K562 (cell line): ENCODE results near the gene DNAI7. TPM values are rescaled to one million over a fixed set of nuclear protein-coding genes. Genes with fewer than 3 reads are reported as not detected.

ENCODE experiments used
- CREM ChIP-seq: IDR thresholded peaks from 2 replicates; pipeline ENCODE4 v1.6.1; 2014; ENCODE audit warnings: antibody characterized with exemption, low read depth
- FOXA3 ChIP-seq, 2 experiments: fragments of 450-650 bp in 1 of 2; sonication (generic) in 1 of 2; formaldehyde crosslinking; IDR thresholded peaks in 1 of 2; conservative IDR thresholded peaks in 1 of 2; 2 replicates each; pipeline versions ENCODE4 v1.4.0 to v1.8.0; 2020 to 2022; ENCODE audit warnings: mild to moderate bottlenecking in 2 of 2, missing genetic modification reagents in 1 of 2
- GATA2 ChIP-seq: sonication (generic); formaldehyde crosslinking; IDR thresholded peaks from 2 replicates; pipeline ENCODE4 v1.4.0; 2020; ENCODE audit warnings: mild to moderate bottlenecking, missing genetic modification reagents
- KDM1A ChIP-seq, 2 experiments: fragments of 450-650 bp; IDR thresholded peaks; 2 replicates each; pipeline ENCODE4 v1.6.1; 2016; ENCODE audit warnings: mild to moderate bottlenecking in 2 of 2
- MCM3 ChIP-seq: fragments of 450-650 bp; IDR thresholded peaks from 2 replicates; pipeline ENCODE4 v1.6.1; 2016
- SETDB1 ChIP-seq: IDR thresholded peaks from one replicate; pipeline ENCODE4 v1.6.1; 2012; ENCODE audit warnings: low read length, control low read depth, inconsistent platforms
- SIRT6 ChIP-seq: IDR thresholded peaks from one replicate; pipeline ENCODE4 v1.6.1; 2012; ENCODE audit warnings: low read depth, mild to moderate bottlenecking, control low read depth, inconsistent platforms, low read length, moderate library complexity
- SLC30A9 ChIP-seq: fragments of 250-450 bp; sonication (Bioruptor Pico); IDR thresholded peaks from 2 replicates; pipeline ENCODE4 v1.8.0; 2022; ENCODE audit warnings: mild to moderate bottlenecking, moderate library complexity
- SRSF1 ChIP-seq: fragments of 200-400 bp; formaldehyde crosslinking; IDR thresholded peaks from 2 replicates; pipeline ENCODE4 v1.6.1; 2017; ENCODE audit warnings: mild to moderate bottlenecking, low read depth, low read length, moderate library complexity
- ZNF121 ChIP-seq: sonication (generic); formaldehyde crosslinking; conservative IDR thresholded peaks from 2 replicates; pipeline ENCODE4 v1.8.0; 2022; ENCODE audit warnings: missing genetic modification reagents
- ZNF165 ChIP-seq: fragments of 250-450 bp; sonication (Bioruptor Pico); IDR thresholded peaks from 2 replicates; pipeline ENCODE4 v1.4.0; 2020; ENCODE audit warnings: borderline replicate concordance
- ZNF561 ChIP-seq: fragments of 450-650 bp; formaldehyde crosslinking; conservative IDR thresholded peaks from 2 replicates; pipeline ENCODE4 v1.4.0; 2020; ENCODE audit warnings: mild to moderate bottlenecking, moderate library complexity
- ZNF57 ChIP-seq: fragments of 450-650 bp; formaldehyde crosslinking; IDR thresholded peaks from 2 replicates; pipeline ENCODE4 v1.4.0; 2020; ENCODE audit warnings: mild to moderate bottlenecking, moderate library complexity
- polyA plus RNA-seq, 8 experiments: library from polyadenylated mRNA; depleted of rRNA in 4 of 8; stranded (reverse) in 5 of 8; unstranded in 3 of 8; fragments of >200 nt; fragmentation: Nextera tagmentation in 2 of 8; fragmentation: Illumina TruSeq in 1 of 8; extraction: Ambion mirVana in 2 of 8; extraction: Trizol in 1 of 8; gene quantifications; 2 replicates each; pipeline versions ENCODE4 v1.2.1 to v1.2.3, GENCODE V29; 2011 to 2014; ENCODE audit warnings: inconsistent platforms in 1 of 8, missing spikeins in 1 of 8
- total RNA-seq, 7 experiments: library from RNA; depleted of rRNA in 6 of 7; stranded (reverse); fragments of >200 nt in 6 of 7; fragmentation: Illumina TruSeq in 2 of 7; extraction: Trizol in 2 of 7; gene quantifications; 2 replicates each; pipeline versions ENCODE4 v1.2.1 to v1.2.3, GENCODE V29; 2011 to 2021; ENCODE audit warnings: low replicate concordance in 1 of 7
- TF ChIP-seq, protein P1 (sequence below): sonication (generic); formaldehyde crosslinking; IDR thresholded peaks from 2 replicates; pipeline ENCODE4 v1.9.0; 2022; ENCODE audit warnings: mild to moderate bottlenecking, missing genetic modification reagents
- TF ChIP-seq, protein P2 (sequence below): sonication (generic); formaldehyde crosslinking; IDR thresholded peaks from 2 replicates; pipeline ENCODE4 v1.5.0; 2020; ENCODE audit warnings: missing genetic modification reagents
- TF ChIP-seq, protein P3 (sequence below): sonication (generic); formaldehyde crosslinking; IDR thresholded peaks from 2 replicates; pipeline ENCODE4 v1.8.1; 2023; ENCODE audit warnings: mild to moderate bottlenecking, missing genetic modification reagents
- TF ChIP-seq, protein P4 (sequence below): fragments of 250-450 bp; sonication (Bioruptor Pico); IDR thresholded peaks from 2 replicates; pipeline ENCODE4 v1.5.1; 2021; ENCODE audit warnings: mild to moderate bottlenecking
- TF ChIP-seq, protein P5 (sequence below): fragments of 450-650 bp; IDR thresholded peaks from 2 replicates; pipeline ENCODE4 v1.7.1; 2018; ENCODE audit warnings: mild to moderate bottlenecking, low read depth; ENCODE audit not compliant: partially characterized antibody
- TF ChIP-seq, protein P6 (sequence below): fragments of 450-650 bp; conservative IDR thresholded peaks from 2 replicates; pipeline ENCODE4 v1.6.1; 2016; ENCODE audit warnings: missing genetic modification characterization, low read depth, mild to moderate bottlenecking, missing compliant biosample characterization, moderate library complexity

Gene DNAI7
- total and polyA plus RNA-seq, 9 of the 15 experiments (the other 6 are each of a cell fraction or from before 2014, with no cell fraction given), result 0.06 to 0.76 (median 0.17) TPM; not detected in 1

DNA sequence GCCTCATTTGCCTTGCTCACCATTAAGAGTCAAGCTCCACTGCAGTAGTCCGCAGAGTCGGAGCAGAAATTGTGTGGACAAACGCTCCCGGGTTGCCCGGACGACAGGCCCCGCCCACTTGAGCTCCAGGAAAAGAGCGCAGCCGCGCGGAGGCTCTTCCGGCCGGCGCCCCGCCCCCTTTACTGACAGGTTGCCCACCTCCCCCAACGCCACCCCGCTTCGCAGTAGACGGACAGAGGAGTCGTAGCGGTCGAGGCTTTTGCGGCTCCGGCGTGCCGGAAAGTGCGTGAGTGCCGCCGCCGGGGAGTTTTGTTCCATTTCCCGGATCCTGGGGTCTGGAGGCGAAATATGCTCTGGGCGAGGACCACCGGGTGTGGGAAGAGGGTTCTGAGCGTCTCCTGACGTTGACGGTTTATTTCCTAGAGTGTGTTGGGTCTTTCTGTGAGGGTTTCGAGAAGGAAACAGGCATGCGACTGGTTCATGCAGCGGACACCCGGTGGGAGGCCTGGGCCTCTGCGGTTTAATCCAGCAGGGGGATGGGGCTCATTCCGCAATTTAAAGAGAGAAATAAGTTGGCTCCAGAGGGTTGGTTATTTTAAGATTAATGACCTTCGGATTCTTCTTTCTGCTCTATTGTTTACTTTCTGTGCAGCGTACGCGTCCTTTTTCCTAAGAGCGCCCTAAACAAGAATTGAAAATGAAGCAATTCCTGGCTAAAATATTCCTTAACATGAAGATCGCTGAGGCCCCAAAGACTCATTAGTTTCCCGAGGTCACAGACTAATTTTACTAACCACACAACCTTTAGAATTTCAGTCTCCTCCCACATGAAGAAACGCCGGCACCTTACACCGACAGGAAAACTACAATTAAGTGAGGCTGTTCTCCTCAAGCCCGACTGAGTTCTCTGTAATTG lies at the start of gene DNAI7, which contains the start of gene ETFRF1 (continued):
- TF ChIP-seq FOXA3 (CRISPR knock-in tag; conservative IDR thresholded peaks at IDR 0.05 in 1 of 2, IDR thresholded peaks at IDR 0.05 in 1 of 2), result no peak
- peak; percentile 58 for TF ChIP-seq CREM
- TF ChIP-seq GATA2 (CRISPR knock-in tag), result no peak
- no peak for TF ChIP-seq ZNF561 (CRISPR knock-in tag)
- TF ChIP-seq, protein P1, sequence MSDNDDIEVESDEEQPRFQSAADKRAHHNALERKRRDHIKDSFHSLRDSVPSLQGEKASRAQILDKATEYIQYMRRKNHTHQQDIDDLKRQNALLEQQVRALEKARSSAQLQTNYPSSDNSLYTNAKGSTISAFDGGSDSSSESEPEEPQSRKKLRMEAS, result 0 out of 2 replicates have a peak, but pooled peaks have one; percentile 31
- TF ChIP-seq, protein P2, sequence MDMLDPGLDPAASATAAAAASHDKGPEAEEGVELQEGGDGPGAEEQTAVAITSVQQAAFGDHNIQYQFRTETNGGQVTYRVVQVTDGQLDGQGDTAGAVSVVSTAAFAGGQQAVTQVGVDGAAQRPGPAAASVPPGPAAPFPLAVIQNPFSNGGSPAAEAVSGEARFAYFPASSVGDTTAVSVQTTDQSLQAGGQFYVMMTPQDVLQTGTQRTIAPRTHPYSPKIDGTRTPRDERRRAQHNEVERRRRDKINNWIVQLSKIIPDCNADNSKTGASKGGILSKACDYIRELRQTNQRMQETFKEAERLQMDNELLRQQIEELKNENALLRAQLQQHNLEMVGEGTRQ, result no peak
- TF ChIP-seq ZNF57 (CRISPR knock-in tag), result no peak
- TF ChIP-seq, protein P3, sequence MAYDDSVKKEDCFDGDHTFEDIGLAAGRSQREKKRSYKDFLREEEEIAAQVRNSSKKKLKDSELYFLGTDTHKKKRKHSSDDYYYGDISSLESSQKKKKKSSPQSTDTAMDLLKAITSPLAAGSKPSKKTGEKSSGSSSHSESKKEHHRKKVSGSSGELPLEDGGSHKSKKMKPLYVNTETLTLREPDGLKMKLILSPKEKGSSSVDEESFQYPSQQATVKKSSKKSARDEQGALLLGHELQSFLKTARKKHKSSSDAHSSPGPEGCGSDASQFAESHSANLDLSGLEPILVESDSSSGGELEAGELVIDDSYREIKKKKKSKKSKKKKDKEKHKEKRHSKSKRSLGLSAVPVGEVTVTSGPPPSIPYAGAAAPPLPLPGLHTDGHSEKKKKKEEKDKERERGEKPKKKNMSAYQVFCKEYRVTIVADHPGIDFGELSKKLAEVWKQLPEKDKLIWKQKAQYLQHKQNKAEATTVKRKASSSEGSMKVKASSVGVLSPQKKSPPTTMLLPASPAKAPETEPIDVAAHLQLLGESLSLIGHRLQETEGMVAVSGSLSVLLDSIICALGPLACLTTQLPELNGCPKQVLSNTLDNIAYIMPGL (CRISPR knock-in tag), result no peak
- TF ChIP-seq, protein P4, sequence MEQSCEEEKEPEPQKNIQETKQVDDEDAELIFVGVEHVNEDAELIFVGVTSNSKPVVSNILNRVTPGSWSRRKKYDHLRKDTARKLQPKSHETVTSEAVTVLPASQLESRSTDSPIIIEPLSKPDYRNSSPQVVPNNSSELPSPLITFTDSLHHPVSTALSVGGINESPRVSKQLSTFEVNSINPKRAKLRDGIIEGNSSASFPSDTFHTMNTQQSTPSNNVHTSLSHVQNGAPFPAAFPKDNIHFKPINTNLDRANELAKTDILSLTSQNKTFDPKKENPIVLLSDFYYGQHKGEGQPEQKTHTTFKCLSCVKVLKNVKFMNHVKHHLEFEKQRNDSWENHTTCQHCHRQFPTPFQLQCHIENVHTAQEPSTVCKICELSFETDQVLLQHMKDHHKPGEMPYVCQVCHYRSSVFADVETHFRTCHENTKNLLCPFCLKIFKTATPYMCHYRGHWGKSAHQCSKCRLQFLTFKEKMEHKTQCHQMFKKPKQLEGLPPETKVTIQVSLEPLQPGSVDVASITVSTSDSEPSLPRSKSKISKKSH, result no peak
- TF ChIP-seq SRSF1, result no peak
- TF ChIP-seq ZNF121 (CRISPR knock-in tag), result no peak
- TF ChIP-seq SETDB1, result no peak
- TF ChIP-seq KDM1A (IDR thresholded peaks at IDR 0.05), result no peak
- TF ChIP-seq SIRT6, result no peak
- TF ChIP-seq, protein P5, sequence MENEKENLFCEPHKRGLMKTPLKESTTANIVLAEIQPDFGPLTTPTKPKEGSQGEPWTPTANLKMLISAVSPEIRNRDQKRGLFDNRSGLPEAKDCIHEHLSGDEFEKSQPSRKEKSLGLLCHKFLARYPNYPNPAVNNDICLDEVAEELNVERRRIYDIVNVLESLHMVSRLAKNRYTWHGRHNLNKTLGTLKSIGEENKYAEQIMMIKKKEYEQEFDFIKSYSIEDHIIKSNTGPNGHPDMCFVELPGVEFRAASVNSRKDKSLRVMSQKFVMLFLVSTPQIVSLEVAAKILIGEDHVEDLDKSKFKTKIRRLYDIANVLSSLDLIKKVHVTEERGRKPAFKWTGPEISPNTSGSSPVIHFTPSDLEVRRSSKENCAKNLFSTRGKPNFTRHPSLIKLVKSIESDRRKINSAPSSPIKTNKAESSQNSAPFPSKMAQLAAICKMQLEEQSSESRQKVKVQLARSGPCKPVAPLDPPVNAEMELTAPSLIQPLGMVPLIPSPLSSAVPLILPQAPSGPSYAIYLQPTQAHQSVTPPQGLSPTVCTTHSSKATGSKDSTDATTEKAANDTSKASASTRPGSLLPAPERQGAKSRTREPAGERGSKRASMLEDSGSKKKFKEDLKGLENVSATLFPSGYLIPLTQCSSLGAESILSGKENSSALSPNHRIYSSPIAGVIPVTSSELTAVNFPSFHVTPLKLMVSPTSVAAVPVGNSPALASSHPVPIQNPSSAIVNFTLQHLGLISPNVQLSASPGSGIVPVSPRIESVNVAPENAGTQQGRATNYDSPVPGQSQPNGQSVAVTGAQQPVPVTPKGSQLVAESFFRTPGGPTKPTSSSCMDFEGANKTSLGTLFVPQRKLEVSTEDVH, result peak; percentile 40
- no peak for TF ChIP-seq SLC30A9
- TF ChIP-seq ZNF165, result no peak
- no peak for TF ChIP-seq MCM3
- TF ChIP-seq, protein P6, sequence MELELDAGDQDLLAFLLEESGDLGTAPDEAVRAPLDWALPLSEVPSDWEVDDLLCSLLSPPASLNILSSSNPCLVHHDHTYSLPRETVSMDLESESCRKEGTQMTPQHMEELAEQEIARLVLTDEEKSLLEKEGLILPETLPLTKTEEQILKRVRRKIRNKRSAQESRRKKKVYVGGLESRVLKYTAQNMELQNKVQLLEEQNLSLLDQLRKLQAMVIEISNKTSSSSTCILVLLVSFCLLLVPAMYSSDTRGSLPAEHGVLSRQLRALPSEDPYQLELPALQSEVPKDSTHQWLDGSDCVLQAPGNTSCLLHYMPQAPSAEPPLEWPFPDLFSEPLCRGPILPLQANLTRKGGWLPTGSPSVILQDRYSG (tag), result no peak
